Prostate gland (tissue), 2 donors: ENCODE measurements around the gene SPATA2.

ENCODE experiments used
- POLR2A ChIP-seq: fragments of 450-650 bp; IDR thresholded peaks from one replicate; pipeline ENCODE4 v1.6.1; 2016; ENCODE audit warnings: antibody characterized with exemption, mild to moderate bottlenecking
- POLR2AphosphoS5 ChIP-seq: sonication (generic); formaldehyde crosslinking; IDR thresholded peaks from one replicate; pipeline ENCODE4 v1.6.1; 2017; ENCODE audit warnings: antibody characterized with exemption
- TF ChIP-seq, protein P1 (sequence below), 4 experiments: fragments of 200-600 bp in 2 of 4; fragments of 450-650 bp in 2 of 4; sonication (generic) in 2 of 4; IDR thresholded peaks; 1 replicate in 3 of 4; 2 replicates in 1 of 4; pipeline ENCODE4 v1.5.1; 2016 to 2019; ENCODE audit warnings: antibody characterized with exemption in 4 of 4, mild to moderate bottlenecking in 2 of 4, moderate library complexity in 2 of 4

DNA sequence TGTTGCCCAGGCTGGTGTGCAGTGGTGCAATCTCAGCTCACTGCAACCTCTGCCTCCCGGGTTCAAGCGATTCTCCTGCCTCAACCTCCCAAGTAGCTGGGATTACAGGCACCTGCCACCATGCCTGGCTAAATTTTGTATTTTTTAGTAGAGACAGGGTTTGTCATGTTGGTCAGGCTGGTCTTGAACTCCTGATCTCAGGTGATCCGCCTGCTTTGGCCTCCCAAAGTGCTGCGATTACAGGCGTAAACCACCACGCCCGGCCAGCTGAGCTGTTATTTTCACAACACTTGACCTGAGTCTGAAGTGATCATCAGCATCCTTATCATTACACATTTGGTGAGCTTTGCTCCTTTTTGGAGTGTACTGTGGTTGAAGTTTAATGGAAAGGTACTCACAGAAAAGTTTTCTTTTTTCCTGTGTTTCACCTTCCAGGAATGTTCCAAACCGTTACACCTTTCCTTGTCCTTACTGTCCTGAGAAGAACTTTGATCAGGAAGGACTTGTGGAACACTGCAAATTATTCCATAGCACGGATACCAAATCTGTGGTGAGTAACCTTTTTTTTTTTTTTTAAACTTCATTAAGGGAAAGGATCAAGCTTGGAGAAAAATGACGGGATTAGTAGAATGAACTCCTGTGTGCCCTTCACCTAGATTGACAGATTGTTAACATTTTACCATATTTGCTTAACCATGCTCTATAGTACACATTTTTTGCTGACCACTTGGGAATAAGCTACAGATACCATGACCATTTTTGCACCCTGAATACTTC is 30.6 kb upstream of the SPATA2 start:
- no peak for TF ChIP-seq POLR2AphosphoS5
- TF ChIP-seq, protein P1, sequence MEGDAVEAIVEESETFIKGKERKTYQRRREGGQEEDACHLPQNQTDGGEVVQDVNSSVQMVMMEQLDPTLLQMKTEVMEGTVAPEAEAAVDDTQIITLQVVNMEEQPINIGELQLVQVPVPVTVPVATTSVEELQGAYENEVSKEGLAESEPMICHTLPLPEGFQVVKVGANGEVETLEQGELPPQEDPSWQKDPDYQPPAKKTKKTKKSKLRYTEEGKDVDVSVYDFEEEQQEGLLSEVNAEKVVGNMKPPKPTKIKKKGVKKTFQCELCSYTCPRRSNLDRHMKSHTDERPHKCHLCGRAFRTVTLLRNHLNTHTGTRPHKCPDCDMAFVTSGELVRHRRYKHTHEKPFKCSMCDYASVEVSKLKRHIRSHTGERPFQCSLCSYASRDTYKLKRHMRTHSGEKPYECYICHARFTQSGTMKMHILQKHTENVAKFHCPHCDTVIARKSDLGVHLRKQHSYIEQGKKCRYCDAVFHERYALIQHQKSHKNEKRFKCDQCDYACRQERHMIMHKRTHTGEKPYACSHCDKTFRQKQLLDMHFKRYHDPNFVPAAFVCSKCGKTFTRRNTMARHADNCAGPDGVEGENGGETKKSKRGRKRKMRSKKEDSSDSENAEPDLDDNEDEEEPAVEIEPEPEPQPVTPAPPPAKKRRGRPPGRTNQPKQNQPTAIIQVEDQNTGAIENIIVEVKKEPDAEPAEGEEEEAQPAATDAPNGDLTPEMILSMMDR (IDR thresholded peaks at IDR 0.05) = no peak
- TF ChIP-seq POLR2A = no peak
